ENCODE data around the gene AGPAT2. TPM values are rescaled to one million over a fixed set of nuclear protein-coding genes. Genes with fewer than 3 reads are reported as not detected.

AGPAT2 gene
- total RNA-seq, 1 donor from 2014 or later: 41.9 TPM

- FAIRE-seq (no peak), DNase-seq (ENCODE audit: low read depth) (no peak)
- Histone ChIP-seq H3K4me3 (ENCODE audit: low read depth, low read length) (no peak overlapping the region), H3K27me3 (ENCODE audit: control insufficient read depth, insufficient read depth, low read length) (peaks cover 6% of the 10 kb centered on the region), H3K36me3 (ENCODE audit: control insufficient read depth, insufficient read depth, low read length) (no peaks in the 10 kb centered on the region)
- no peak for TF ChIP-seq CTCF (IDR thresholded peaks at IDR 0.05; ENCODE audit: insufficient read depth, low read length, severe bottlenecking)
Observed at GRCh38 chr9:136700959-136701667, 13.9 kb upstream of the AGPAT2 start.

- peaks cover 6% of the 10 kb centered on the region for H3K27me3 ChIP-seq (ENCODE audit: control insufficient read depth, insufficient read depth, low read length)
- FAIRE-seq: no peak
- H3K4me3 ChIP-seq (ENCODE audit: low read depth, low read length): no peak overlapping the region
- DNase-seq (ENCODE audit: low read depth): no peak
- TF ChIP-seq CTCF (IDR thresholded peaks at IDR 0.05; ENCODE audit: insufficient read depth, low read length, severe bottlenecking): no peak
- H3K36me3 ChIP-seq (ENCODE audit: control insufficient read depth, insufficient read depth, low read length): no peaks in the 10 kb centered on the region
Observed at GRCh38 chr9:136700304-136700703, 13.0 kb upstream of the AGPAT2 start.

- FAIRE-seq: no peak
- no peak for DNase-seq (ENCODE audit: low read depth)
- no peak for TF ChIP-seq CTCF (IDR thresholded peaks at IDR 0.05; ENCODE audit: insufficient read depth, low read length, severe bottlenecking)
- peaks cover 6% of the 10 kb centered on the region for H3K27me3 ChIP-seq (ENCODE audit: control insufficient read depth, insufficient read depth, low read length)
- no peaks in the 10 kb centered on the region for H3K36me3 ChIP-seq (ENCODE audit: control insufficient read depth, insufficient read depth, low read length)
- H3K4me3 ChIP-seq (ENCODE audit: low read depth, low read length): no peak overlapping the region
Observed at GRCh38 chr9:136698635-136699246, 11.5 kb upstream of the AGPAT2 start.

GRCh38 chr9:136697821-136698526 lies 10.7 kb upstream of the AGPAT2 start:
- TF ChIP-seq CTCF (IDR thresholded peaks at IDR 0.05; ENCODE audit: insufficient read depth, low read length, severe bottlenecking): no peak
- Histone ChIP-seq H3K27me3 (ENCODE audit: control insufficient read depth, insufficient read depth, low read length) (peaks cover 6% of the 10 kb centered on the region), H3K4me3 (ENCODE audit: low read depth, low read length) (no peak overlapping the region), H3K36me3 (ENCODE audit: control insufficient read depth, insufficient read depth, low read length) (no peaks in the 10 kb centered on the region)
- FAIRE-seq: no peak
- no peak for DNase-seq (ENCODE audit: low read depth)

GRCh38 chr9:136697146-136697820 lies 10.0 kb upstream of the AGPAT2 start:
- no peak for TF ChIP-seq CTCF (IDR thresholded peaks at IDR 0.05; ENCODE audit: insufficient read depth, low read length, severe bottlenecking)
- FAIRE-seq (no peak), DNase-seq (ENCODE audit: low read depth) (peak; percentile 57)
- no peaks in the 10 kb centered on the region for H3K36me3 ChIP-seq (ENCODE audit: control insufficient read depth, insufficient read depth, low read length)
- no peak overlapping the region for H3K4me3 ChIP-seq (ENCODE audit: low read depth, low read length)
- H3K27me3 ChIP-seq (ENCODE audit: control insufficient read depth, insufficient read depth, low read length): peaks cover 6% of the 10 kb centered on the region
